CD14-positive monocyte (primary cell): Measurements from ENCODE around the gene ST8SIA1. TPM values are rescaled to one million over a fixed set of nuclear protein-coding genes. Genes with fewer than 3 reads are reported as not detected.

Experiments used
- DNase-seq, 3 donors: peaks; one replicate each; pipeline ENCODE4 v3.0.0-alpha.2; 2011 to 2022
- H2AFZ ChIP-seq: 2 replicates; pipeline ENCODE4 v1.6.0; 2012; ENCODE audit warnings: mild to moderate bottlenecking, low read depth, low read length, inconsistent platforms; ENCODE audit not compliant: insufficient read depth, poor library complexity, severe bottlenecking
- H3K27ac ChIP-seq, 2 donors: 1 replicate in 1 of 2; 2 replicates in 1 of 2; pipeline ENCODE4 v1.5.1; 2012 to 2013; ENCODE audit warnings: low read length in 2 of 2, control low read depth in 1 of 2, inconsistent platforms in 1 of 2, low read depth in 1 of 2, mild to moderate bottlenecking in 1 of 2
- H3K27me3 ChIP-seq, 2 donors: one replicate each; pipeline versions ENCODE4 v1.6.0 to v1.6.1; 2011 to 2013; ENCODE audit warnings: low read length in 2 of 2; ENCODE audit not compliant: control insufficient read depth in 2 of 2, insufficient read depth in 2 of 2
- H3K36me3 ChIP-seq, 2 donors: replicated peaks in 1 of 2; 1 replicate in 1 of 2; 2 replicates in 1 of 2; pipeline versions ENCODE4 v1.5.1 to v1.6.1; 2012 to 2013; ENCODE audit warnings: low read length in 2 of 2, control low read depth in 1 of 2, inconsistent platforms in 1 of 2, mild to moderate bottlenecking in 1 of 2; ENCODE audit not compliant: insufficient read depth in 2 of 2, control insufficient read depth in 1 of 2
- H3K4me1 ChIP-seq, 2 donors: 1 replicate in 1 of 2; 2 replicates in 1 of 2; pipeline versions ENCODE4 v1.5.1 to v1.6.1; 2012 to 2013; ENCODE audit warnings: low read length in 2 of 2, control low read depth in 1 of 2, inconsistent platforms in 1 of 2, mild to moderate bottlenecking in 1 of 2, moderate library complexity in 1 of 2; ENCODE audit not compliant: insufficient read depth in 2 of 2, control insufficient read depth in 1 of 2
- H3K4me2 ChIP-seq: replicated peaks from 2 replicates; pipeline ENCODE3; 2012; ENCODE audit warnings: low read length, moderate library complexity, mild to moderate bottlenecking; ENCODE audit not compliant: poor library complexity, severe bottlenecking; ENCODE audit errors: extremely low read depth
- H3K4me3 ChIP-seq, 3 experiments: fragments of 200-600 bp in 1 of 3; sonication (generic) in 1 of 3; replicated peaks in 1 of 3; 1 replicate in 2 of 3; 2 replicates in 1 of 3; pipeline ENCODE4 v1.5.1; 2011 to 2013; ENCODE audit warnings: low read length in 3 of 3, mild to moderate bottlenecking in 3 of 3, control low read depth in 2 of 3, low read depth in 2 of 3, inconsistent platforms in 1 of 3, moderate library complexity in 1 of 3
- H3K79me2 ChIP-seq: 2 replicates; pipeline ENCODE4 v1.6.0; 2012; ENCODE audit warnings: mild to moderate bottlenecking, control low read depth, inconsistent platforms, low read length, moderate library complexity; ENCODE audit not compliant: insufficient read depth
- H3K9ac ChIP-seq: 2 replicates; pipeline ENCODE4 v1.6.0; 2017; ENCODE audit warnings: low read length, mild to moderate bottlenecking; ENCODE audit not compliant: insufficient read depth, poor library complexity, severe bottlenecking
- H3K9me3 ChIP-seq, 2 donors: replicated peaks in 1 of 2; 1 replicate in 1 of 2; 2 replicates in 1 of 2; pipeline versions ENCODE4 v1.5.1 to v1.6.1; 2012 to 2013; ENCODE audit warnings: low read length in 2 of 2, control low read depth in 1 of 2; ENCODE audit not compliant: control insufficient read depth in 1 of 2, insufficient read depth in 1 of 2
- H4K20me1 ChIP-seq: 2 replicates; pipeline ENCODE4 v1.6.0; 2012; ENCODE audit warnings: mild to moderate bottlenecking, low read length, control low read depth, moderate library complexity; ENCODE audit not compliant: insufficient read depth
- H3K27ac Mint-ChIP-seq, 7 donors: one replicate each; pipeline ENCODE4 v1.8.0; 2020; ENCODE audit warnings: mild to moderate bottlenecking in 7 of 7, mixed read lengths in 7 of 7, moderate library complexity in 6 of 7, inconsistent platforms in 2 of 7
- H3K27me3 Mint-ChIP-seq, 3 donors: one replicate each; pipeline ENCODE4 v1.8.0; 2021 to 2022; ENCODE audit warnings: low read depth in 3 of 3, mild to moderate bottlenecking in 3 of 3, mixed read lengths in 3 of 3, moderate library complexity in 3 of 3, inconsistent platforms in 1 of 3
- H3K36me3 Mint-ChIP-seq, 2 donors: one replicate each; pipeline ENCODE4 v1.8.0; 2020; ENCODE audit warnings: mixed read lengths in 2 of 2, inconsistent platforms in 1 of 2, mild to moderate bottlenecking in 1 of 2
- H3K4me1 Mint-ChIP-seq: one replicate; pipeline ENCODE4 v1.8.0; 2020; ENCODE audit warnings: mild to moderate bottlenecking, mixed read lengths
- H3K4me3 Mint-ChIP-seq, 2 donors: one replicate each; pipeline ENCODE4 v1.8.0; 2020; ENCODE audit warnings: mild to moderate bottlenecking in 2 of 2, mixed read lengths in 2 of 2, moderate library complexity in 1 of 2
- H3K9me3 Mint-ChIP-seq, 7 donors: one replicate each; pipeline ENCODE4 v1.8.0; 2020 to 2022; ENCODE audit warnings: mixed read lengths in 7 of 7, mild to moderate bottlenecking in 6 of 7, moderate library complexity in 6 of 7, inconsistent platforms in 2 of 7
- WGBS: methylation state at CpG from one replicate; pipeline ENCODE4 v1.1.5; 2013; ENCODE audit warnings: missing lambda C conversion rate; ENCODE audit not compliant: insufficient coverage; 5-methylcytosine and 5-hydroxymethylcytosine counted together
- intact Hi-C, 2 donors: fragments of 100-400 bp; cut with micrococcal nuclease; formaldehyde crosslinking; loops; one replicate each; pipeline versions ENCODE4 v1.15.0 to v1.15.1; 2023
- polyA plus RNA-seq, 3 donors: library from polyadenylated mRNA; depleted of rRNA in 1 of 3; unstranded in 2 of 3; stranded (reverse) in 1 of 3; fragments of 300-500 nt in 2 of 3; fragments of >200 nt in 1 of 3; fragmentation: Illumina TruSeq in 2 of 3; gene quantifications; 1 replicate in 2 of 3; 2 replicates in 1 of 3; pipeline ENCODE4 v1.2.3, GENCODE V29; 2012 to 2021
- TF ChIP-seq, protein P1 (sequence below): fragments of 200-600 bp; IDR thresholded peaks from one replicate; pipeline ENCODE4 v1.8.0; 2022; ENCODE audit warnings: antibody characterized with exemption, mild to moderate bottlenecking

Gene ST8SIA1
- polyA plus RNA-seq, 3 donors = not detected

DNA sequence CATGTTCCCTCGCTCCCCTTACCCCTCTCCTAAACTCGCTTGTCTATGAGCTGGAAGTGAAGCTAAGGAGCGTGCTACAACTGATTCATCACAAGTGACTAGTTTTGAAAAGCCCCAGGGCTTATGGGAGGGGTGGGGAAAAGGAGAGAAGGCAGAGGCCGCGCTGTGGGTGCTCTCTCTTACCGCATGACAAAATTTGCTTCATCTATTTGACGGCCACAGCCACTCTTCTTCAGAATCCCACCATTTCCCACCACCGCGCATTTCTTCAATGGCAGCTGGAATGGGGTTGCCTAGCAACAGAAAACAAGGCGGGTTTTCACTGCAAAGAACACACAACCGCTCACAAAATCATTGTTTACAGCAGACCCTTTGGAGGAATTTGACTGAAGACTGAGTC, 79.4 kb downstream of the ST8SIA1 start:
- no peak overlapping the region for H3K27ac ChIP-seq
- DNase-seq = no peak
- H4K20me1 ChIP-seq = no peaks in the 10 kb centered on the region
- Mint-ChIP-seq H3K9me3 (peaks cover 0 to under 1% (median 0%) of the 10 kb centered on the region in 7 donors), H3K4me3 (no peak overlapping the region), H3K36me3 (no peaks in the 10 kb centered on the region), H3K27me3 (peaks cover 5 to 13% (median 13%) of the 10 kb centered on the region in 3 donors), H3K27ac (no peak overlapping the region), H3K4me1 (peaks cover 3% of the 10 kb centered on the region)
- H3K36me3 ChIP-seq = no peaks in the 10 kb centered on the region
- peaks cover 10 to 14% of the 10 kb centered on the region in 2 donors for H3K27me3 ChIP-seq
- no peak overlapping the region for H2AFZ ChIP-seq
- no peak overlapping the region for H3K9ac ChIP-seq
- intact Hi-C loops = no loop called here
- no peak overlapping the region for H3K4me2 ChIP-seq
- TF ChIP-seq, protein P1, sequence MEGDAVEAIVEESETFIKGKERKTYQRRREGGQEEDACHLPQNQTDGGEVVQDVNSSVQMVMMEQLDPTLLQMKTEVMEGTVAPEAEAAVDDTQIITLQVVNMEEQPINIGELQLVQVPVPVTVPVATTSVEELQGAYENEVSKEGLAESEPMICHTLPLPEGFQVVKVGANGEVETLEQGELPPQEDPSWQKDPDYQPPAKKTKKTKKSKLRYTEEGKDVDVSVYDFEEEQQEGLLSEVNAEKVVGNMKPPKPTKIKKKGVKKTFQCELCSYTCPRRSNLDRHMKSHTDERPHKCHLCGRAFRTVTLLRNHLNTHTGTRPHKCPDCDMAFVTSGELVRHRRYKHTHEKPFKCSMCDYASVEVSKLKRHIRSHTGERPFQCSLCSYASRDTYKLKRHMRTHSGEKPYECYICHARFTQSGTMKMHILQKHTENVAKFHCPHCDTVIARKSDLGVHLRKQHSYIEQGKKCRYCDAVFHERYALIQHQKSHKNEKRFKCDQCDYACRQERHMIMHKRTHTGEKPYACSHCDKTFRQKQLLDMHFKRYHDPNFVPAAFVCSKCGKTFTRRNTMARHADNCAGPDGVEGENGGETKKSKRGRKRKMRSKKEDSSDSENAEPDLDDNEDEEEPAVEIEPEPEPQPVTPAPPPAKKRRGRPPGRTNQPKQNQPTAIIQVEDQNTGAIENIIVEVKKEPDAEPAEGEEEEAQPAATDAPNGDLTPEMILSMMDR = no peak
- H3K4me1 ChIP-seq = no peaks in the 10 kb centered on the region
- no peaks in the 10 kb centered on the region for H3K79me2 ChIP-seq
- H3K4me3 ChIP-seq = no peak overlapping the region
- 92% methylated on average over 3 of the region's 11 CpGs for WGBS
- H3K9me3 ChIP-seq = no peaks in the 10 kb centered on the region

DNA sequence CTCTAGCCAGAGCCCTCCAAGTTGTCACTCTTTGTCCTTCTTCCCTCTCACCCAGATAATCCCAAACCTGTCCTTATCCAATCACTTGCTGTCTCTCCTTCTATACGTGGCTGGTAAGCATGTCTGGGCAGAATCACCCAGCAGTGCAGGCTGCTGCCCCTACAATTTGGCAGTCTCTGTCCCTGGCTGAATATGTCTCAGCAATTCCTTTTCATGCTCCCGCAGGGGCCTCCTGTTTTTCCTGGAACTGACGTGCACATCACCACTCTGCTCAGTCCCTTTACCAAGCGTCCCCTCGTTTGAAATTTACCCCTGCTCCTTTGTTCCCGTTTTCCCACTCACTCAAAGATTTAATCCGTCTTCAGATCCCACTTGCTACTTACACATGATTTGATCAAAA, 80.0 kb downstream of the ST8SIA1 start:
- H2AFZ ChIP-seq = no peak overlapping the region
- no peak overlapping the region for H3K4me3 ChIP-seq
- intact Hi-C loops = no loop called here
- DNase-seq = no peak
- Mint-ChIP-seq H3K27ac (no peak overlapping the region), H3K36me3 (no peaks in the 10 kb centered on the region), H3K9me3 (no peaks in the 10 kb centered on the region), H3K4me1 (peaks cover 3% of the 10 kb centered on the region), H3K27me3 (peaks cover 5 to 16% (median 13%) of the 10 kb centered on the region in 3 donors), H3K4me3 (no peak overlapping the region)
- 87% methylated on average over 3 of the region's 7 CpGs for WGBS
- peaks cover 14% of the 10 kb centered on the region in 2 donors for H3K27me3 ChIP-seq
- H3K9me3 ChIP-seq = no peaks in the 10 kb centered on the region
- TF ChIP-seq, protein P1 = no peak
- H3K79me2 ChIP-seq = no peaks in the 10 kb centered on the region
- no peaks in the 10 kb centered on the region for H3K36me3 ChIP-seq
- no peak overlapping the region for H3K4me2 ChIP-seq
- no peak overlapping the region for H3K9ac ChIP-seq
- H4K20me1 ChIP-seq = no peaks in the 10 kb centered on the region
- H3K27ac ChIP-seq = no peak overlapping the region
- H3K4me1 ChIP-seq = no peaks in the 10 kb centered on the region
